Epithelial cell of proximal tubule (primary cell): Measurements from ENCODE around the gene SULT1B1. TPM values are rescaled to one million over a fixed set of nuclear protein-coding genes. Genes with fewer than 3 reads are reported as not detected.

ENCODE experiments used
- DNase-seq: peaks from one replicate; pipeline ENCODE4 v3.0.0-alpha.2; 2011; ENCODE audit warnings: low read depth
- H3K4me3 ChIP-seq: 2 replicates; pipeline ENCODE4 v1.5.1; 2011; ENCODE audit warnings: low read depth, mild to moderate bottlenecking, low read length
- total RNA-seq: library from RNA; depleted of rRNA; stranded (reverse); fragments of >200 nt; gene quantifications from 2 replicates; pipeline ENCODE4 v1.2.3, GENCODE V29; 2015
- TF ChIP-seq, protein P1 (sequence below): conservative IDR thresholded peaks from 2 replicates; pipeline ENCODE4 v1.5.1; 2012; ENCODE audit warnings: low read depth, mild to moderate bottlenecking, low read length

The SULT1B1 gene
- total RNA-seq, 1 donor from 2014 or later = not detected

DNA sequence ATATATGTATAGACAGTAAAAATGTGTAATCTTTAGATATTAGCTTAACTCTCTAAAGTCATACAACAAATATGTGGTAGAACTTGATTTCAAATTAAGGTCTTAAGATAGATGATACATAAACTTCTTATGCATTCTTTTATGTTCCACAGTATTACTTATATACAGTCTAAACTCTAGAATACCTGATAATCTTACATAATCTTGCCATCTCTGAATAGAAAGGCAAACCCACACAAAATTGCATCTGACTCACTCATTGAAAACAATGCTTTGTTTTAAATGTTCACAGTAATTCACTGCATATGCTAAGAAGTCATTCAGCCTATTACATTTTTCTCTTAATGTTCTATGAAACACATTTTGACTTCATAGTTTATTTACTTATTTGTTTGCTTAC is 10.1 kb downstream of the SULT1B1 start:
- TF ChIP-seq, protein P1, sequence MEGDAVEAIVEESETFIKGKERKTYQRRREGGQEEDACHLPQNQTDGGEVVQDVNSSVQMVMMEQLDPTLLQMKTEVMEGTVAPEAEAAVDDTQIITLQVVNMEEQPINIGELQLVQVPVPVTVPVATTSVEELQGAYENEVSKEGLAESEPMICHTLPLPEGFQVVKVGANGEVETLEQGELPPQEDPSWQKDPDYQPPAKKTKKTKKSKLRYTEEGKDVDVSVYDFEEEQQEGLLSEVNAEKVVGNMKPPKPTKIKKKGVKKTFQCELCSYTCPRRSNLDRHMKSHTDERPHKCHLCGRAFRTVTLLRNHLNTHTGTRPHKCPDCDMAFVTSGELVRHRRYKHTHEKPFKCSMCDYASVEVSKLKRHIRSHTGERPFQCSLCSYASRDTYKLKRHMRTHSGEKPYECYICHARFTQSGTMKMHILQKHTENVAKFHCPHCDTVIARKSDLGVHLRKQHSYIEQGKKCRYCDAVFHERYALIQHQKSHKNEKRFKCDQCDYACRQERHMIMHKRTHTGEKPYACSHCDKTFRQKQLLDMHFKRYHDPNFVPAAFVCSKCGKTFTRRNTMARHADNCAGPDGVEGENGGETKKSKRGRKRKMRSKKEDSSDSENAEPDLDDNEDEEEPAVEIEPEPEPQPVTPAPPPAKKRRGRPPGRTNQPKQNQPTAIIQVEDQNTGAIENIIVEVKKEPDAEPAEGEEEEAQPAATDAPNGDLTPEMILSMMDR = no peak
- DNase-seq = no peak
- H3K4me3 ChIP-seq = no peak overlapping the region

DNA sequence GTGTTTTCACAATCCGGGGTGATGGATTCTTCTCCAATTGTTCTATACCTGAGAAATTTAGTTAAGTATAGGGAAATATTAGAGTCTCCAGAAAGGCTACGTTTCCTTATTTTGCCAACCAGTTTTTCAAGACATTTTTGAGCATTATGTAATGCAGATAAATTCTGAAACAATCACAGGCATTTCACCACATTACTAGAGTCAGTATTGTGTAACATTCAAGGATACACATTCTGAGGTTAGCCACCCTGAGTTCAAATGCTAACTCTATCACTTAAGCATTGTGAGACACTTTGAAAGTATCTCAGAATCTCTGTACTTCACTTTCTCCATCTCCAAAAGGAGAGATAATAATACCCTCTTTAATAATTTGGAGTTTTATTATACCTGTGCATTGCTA is 10.6 kb downstream of the SULT1B1 start:
- TF ChIP-seq, protein P1 = no peak
- DNase-seq = no peak
- H3K4me3 ChIP-seq = no peak overlapping the region

GRCh38 chr4:69748173-69748572 is 12.2 kb downstream of the SULT1B1 start:
- TF ChIP-seq, protein P1 = no peak
- DNase-seq = no peak
- no peak overlapping the region for H3K4me3 ChIP-seq

- no peak for DNase-seq
- H3K4me3 ChIP-seq = no peak overlapping the region
- TF ChIP-seq, protein P1 = no peak
Measured at GRCh38 chr4:69744157-69744478, 16.3 kb downstream of the SULT1B1 start.

GRCh38 chr4:69743476-69744156 is 16.8 kb downstream of the SULT1B1 start:
- TF ChIP-seq, protein P1 = no peak
- DNase-seq = no peak
- no peak overlapping the region for H3K4me3 ChIP-seq

- TF ChIP-seq, protein P1 = no peak
- no peak for DNase-seq
- H3K4me3 ChIP-seq = no peak overlapping the region
Measured at GRCh38 chr4:69742596-69742995, 17.8 kb downstream of the SULT1B1 start.

- no peak overlapping the region for H3K4me3 ChIP-seq
- TF ChIP-seq, protein P1 = no peak
- no peak for DNase-seq
Measured at GRCh38 chr4:69738872-69739271, 21.5 kb downstream of the SULT1B1 start.
